Left ventricle myocardium inferior (tissue), 1 donor: ENCODE results near the gene TEX11. TPM values are rescaled to one million over a fixed set of nuclear protein-coding genes. Genes with fewer than 3 reads are reported as not detected.

Source experiments
- DNase-seq: peaks from one replicate; pipeline ENCODE4 v3.0.0-alpha.2; 2020
- H3K27ac ChIP-seq: fragments of 200-600 bp; replicated peaks from 2 replicates; pipeline ENCODE4 v1.8.0; 2021
- H3K27me3 ChIP-seq: fragments of 200-600 bp; 2 replicates; pipeline ENCODE4 v1.8.0; 2021; ENCODE audit warnings: low read depth
- H3K36me3 ChIP-seq: fragments of 200-600 bp; 2 replicates; pipeline ENCODE4 v1.8.0; 2021
- H3K4me1 ChIP-seq: fragments of 200-600 bp; 2 replicates; pipeline ENCODE4 v1.8.0; 2021
- H3K4me3 ChIP-seq: fragments of 200-600 bp; 2 replicates; pipeline ENCODE4 v1.8.0; 2021; ENCODE audit warnings: mild to moderate bottlenecking, moderate library complexity
- H3K9me3 ChIP-seq: fragments of 200-600 bp; replicated peaks from 2 replicates; pipeline ENCODE4 v1.8.0; 2021
- intact Hi-C: fragments of 100-400 bp; cut with micrococcal nuclease; formaldehyde crosslinking; loops from one replicate; pipeline ENCODE4 v1.11.0; 2022
- total RNA-seq: library from RNA; stranded (reverse); fragmentation: NEBNext Ultra II Directional; extraction: Animal tissue kit (Norgen Biotek cat#: 25700); gene quantifications from one replicate; pipeline ENCODE4 v1.2.1, GENCODE V29; 2021
- TF ChIP-seq, protein P1 (sequence below): fragments of 200-600 bp; IDR thresholded peaks from 2 replicates; pipeline ENCODE4 v1.8.0; 2021; ENCODE audit warnings: antibody characterized with exemption, mild to moderate bottlenecking, borderline replicate concordance
- donor health status: DM: no; HTN: yes; CAD: no; lungs with severe emphysema.

The TEX11 gene
- total RNA-seq, 1 donor from 2014 or later = not detected

DNA sequence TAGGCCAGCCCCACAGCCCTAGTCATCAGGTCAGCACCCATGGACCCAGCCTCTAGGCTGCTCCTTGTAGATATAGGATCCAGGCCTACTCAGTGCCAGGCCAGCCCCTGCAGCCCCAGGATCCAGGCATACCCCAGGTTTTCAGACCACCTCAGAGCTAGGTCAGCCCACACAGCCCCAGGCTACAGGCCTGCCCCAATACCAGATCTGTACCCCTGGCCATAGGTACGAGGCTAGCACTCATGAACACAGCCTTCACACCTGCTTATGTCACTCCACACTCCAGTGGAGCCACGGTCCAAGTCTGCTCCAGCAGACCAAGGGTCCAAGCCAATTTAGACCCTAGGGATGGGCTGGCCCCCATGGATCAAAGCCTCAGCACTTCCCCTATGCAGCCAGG, 272.8 kb downstream of the TEX11 start:
- Histone ChIP-seq H3K4me1 (no peaks in the 10 kb centered on the region), H3K9me3 (no peaks in the 10 kb centered on the region), H3K4me3 (no peak overlapping the region), H3K27me3 (no peaks in the 10 kb centered on the region), H3K36me3 (no peaks in the 10 kb centered on the region), H3K27ac (no peak overlapping the region)
- intact Hi-C loops = no loop called here
- DNase-seq = no peak
- TF ChIP-seq, protein P1, sequence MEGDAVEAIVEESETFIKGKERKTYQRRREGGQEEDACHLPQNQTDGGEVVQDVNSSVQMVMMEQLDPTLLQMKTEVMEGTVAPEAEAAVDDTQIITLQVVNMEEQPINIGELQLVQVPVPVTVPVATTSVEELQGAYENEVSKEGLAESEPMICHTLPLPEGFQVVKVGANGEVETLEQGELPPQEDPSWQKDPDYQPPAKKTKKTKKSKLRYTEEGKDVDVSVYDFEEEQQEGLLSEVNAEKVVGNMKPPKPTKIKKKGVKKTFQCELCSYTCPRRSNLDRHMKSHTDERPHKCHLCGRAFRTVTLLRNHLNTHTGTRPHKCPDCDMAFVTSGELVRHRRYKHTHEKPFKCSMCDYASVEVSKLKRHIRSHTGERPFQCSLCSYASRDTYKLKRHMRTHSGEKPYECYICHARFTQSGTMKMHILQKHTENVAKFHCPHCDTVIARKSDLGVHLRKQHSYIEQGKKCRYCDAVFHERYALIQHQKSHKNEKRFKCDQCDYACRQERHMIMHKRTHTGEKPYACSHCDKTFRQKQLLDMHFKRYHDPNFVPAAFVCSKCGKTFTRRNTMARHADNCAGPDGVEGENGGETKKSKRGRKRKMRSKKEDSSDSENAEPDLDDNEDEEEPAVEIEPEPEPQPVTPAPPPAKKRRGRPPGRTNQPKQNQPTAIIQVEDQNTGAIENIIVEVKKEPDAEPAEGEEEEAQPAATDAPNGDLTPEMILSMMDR = no peak

DNA sequence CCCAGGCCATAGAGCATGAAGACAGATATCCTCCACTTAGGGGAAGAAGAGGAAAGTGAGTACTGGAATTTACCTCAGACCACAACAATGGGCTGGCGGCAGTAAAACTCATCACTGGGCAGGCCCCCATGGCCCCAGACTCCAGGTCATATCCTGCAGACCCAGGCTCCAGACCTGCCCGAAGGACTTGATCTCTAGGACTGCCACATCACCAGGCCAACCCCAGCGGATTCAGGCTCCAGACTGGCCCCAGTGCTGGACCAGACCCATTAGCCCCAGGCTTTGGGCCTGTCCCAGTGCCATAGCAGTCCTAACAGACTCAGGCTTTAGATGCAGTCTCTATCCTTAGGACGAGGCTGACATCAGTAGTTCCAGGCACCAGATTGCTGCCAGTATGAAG, 273.3 kb downstream of the TEX11 start:
- intact Hi-C loops = no loop called here
- no peak for DNase-seq
- Histone ChIP-seq H3K4me3 (no peak overlapping the region), H3K36me3 (no peaks in the 10 kb centered on the region), H3K27me3 (no peaks in the 10 kb centered on the region), H3K27ac (no peak overlapping the region), H3K9me3 (no peaks in the 10 kb centered on the region), H3K4me1 (no peaks in the 10 kb centered on the region)
- TF ChIP-seq, protein P1 = no peak

DNA sequence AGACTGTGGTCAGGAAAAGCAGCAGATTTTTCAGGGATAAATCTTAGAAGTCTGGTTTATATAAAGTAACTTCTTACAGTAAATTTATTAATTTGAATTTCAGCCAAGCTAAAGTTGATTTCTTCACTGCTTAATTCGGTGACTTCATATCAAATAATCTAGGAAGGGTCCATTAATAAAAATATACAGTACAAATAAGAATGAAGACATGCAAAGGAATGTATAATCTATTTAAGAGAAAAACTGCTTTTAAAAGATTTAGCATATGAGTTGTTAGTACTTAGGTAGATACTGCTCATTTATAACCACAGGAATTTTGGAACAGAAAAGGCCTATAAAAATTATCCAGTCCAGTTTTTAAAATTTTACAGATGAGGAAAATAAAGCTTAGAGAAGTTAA, 286.8 kb downstream of the TEX11 start:
- intact Hi-C loops = no loop called here
- TF ChIP-seq, protein P1 = no peak
- Histone ChIP-seq H3K9me3 (no peaks in the 10 kb centered on the region), H3K4me1 (no peaks in the 10 kb centered on the region), H3K27me3 (no peaks in the 10 kb centered on the region), H3K4me3 (no peak overlapping the region), H3K27ac (no peak overlapping the region), H3K36me3 (no peaks in the 10 kb centered on the region)
- DNase-seq = no peak

DNA sequence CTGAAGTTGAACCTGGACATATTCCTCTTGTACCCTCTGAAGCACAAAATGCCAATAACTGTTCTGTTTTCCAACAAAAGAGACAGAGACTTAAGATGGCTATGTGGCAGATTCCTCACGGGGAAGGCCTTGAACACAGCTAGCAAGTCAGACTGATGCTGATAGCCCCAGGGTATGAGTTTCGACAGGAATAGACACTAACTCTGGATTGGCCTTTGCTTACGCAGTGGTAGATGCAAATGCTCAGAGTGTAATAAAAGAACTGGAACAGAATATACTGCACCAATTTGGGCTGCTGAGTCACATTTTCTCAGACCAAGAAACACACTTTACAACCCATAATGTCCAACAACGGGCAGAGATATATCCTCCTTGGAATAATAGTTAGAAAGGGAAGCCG, 290.0 kb downstream of the TEX11 start:
- Histone ChIP-seq H3K4me1 (no peaks in the 10 kb centered on the region), H3K27me3 (no peaks in the 10 kb centered on the region), H3K9me3 (no peaks in the 10 kb centered on the region), H3K36me3 (no peaks in the 10 kb centered on the region), H3K27ac (no peak overlapping the region), H3K4me3 (no peak overlapping the region)
- no peak for DNase-seq
- TF ChIP-seq, protein P1 = no peak
- intact Hi-C loops = no loop called here

DNA sequence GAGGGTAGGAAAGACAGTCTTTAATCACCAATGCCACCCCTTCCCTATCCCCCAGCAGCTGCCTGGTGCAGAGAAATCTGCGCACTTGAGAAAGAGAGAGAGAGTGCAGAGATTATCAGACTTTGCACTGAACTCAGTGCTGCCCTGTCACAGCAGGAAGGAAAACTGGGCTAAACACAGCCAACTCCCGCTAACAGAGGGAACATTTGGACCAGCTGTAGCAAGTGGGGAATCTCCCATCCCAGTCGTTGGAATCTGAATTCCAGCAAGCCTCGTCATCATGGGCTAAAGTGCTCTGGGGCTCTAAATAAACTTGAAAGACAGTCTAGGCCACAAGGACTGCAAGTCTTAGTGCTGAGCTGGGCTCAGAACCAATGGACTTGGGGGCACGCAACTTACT, 295.2 kb downstream of the TEX11 start:
- DNase-seq = no peak
- no peak overlapping the region for H3K27ac ChIP-seq
- H3K4me1 ChIP-seq = no peaks in the 10 kb centered on the region
- intact Hi-C loops = no loop called here
- TF ChIP-seq, protein P1 = no peak
- no peaks in the 10 kb centered on the region for H3K27me3 ChIP-seq
- no peaks in the 10 kb centered on the region for H3K36me3 ChIP-seq
- H3K4me3 ChIP-seq = no peak overlapping the region
- H3K9me3 ChIP-seq = no peaks in the 10 kb centered on the region

DNA sequence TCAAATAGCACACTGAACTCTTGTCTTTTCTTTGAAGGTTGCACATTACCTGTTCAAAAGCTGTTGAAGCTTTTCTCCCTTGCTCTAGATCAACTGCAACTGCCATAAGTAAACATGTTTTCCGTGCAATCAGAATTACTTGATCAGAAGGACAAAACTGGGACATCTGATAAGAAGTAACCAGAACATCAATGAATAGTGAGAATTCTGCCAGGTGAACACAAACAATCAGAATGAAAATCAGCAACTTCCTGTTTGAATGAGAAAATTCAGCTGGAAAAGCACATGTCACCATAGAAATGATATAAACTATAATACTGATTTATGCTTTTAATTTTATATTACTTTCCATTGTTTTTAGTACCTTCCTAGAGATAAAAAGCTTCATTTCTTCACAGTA, 303.2 kb downstream of the TEX11 start:
- no peak for DNase-seq
- intact Hi-C loops = no loop called here
- Histone ChIP-seq H3K4me1 (no peaks in the 10 kb centered on the region), H3K27me3 (no peaks in the 10 kb centered on the region), H3K36me3 (no peaks in the 10 kb centered on the region), H3K4me3 (no peak overlapping the region), H3K9me3 (no peaks in the 10 kb centered on the region), H3K27ac (no peak overlapping the region)
- TF ChIP-seq, protein P1 = no peak
